ENCODE results near the gene IL25. TPM values are rescaled to one million over a fixed set of nuclear protein-coding genes. Genes with fewer than 3 reads are reported as not detected.
"Not testable (repeated sequence)": the region's sequence is repeated elsewhere in the genome, so short reads cannot be mapped to it uniquely, and the experiment has no call there.

IL25 gene
- total RNA-seq, 1 donor from 2014 or later = not detected

DNA sequence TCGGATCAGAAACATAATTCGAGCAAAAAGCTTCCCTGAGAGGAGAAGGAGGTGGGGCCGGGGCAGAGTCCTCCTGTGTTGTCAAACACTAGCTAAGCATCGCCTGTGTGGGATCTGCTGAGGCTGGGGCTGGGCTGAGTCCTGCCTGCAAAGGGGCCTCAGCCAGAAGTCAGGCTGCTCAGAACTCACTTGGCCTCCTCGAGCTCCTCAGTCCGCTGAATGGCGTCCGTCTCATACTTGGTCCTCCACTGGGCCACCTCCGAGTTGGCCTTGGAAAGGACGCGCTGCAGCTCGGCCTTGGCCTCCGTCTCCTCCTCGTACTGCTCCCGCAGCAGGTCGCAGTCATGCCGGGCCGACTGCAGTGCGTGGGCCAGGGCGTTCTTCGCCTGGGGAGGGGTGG is 45.4 kb downstream of the IL25 start:
- Mint-ChIP-seq H3K4me1 (peaks cover 4% of the 10 kb centered on the region), H3K27ac (ENCODE audit: unreplicated experiment) (peak overlapping the region; percentile 62), H3K9me3 (no peaks in the 10 kb centered on the region), H3K27me3 (ENCODE audit: low read depth) (no peaks in the 10 kb centered on the region), H3K36me3 (ENCODE audit: low read depth) (no peaks in the 10 kb centered on the region), H3K4me3 (no peak overlapping the region)
- TF ChIP-seq, protein P1, sequence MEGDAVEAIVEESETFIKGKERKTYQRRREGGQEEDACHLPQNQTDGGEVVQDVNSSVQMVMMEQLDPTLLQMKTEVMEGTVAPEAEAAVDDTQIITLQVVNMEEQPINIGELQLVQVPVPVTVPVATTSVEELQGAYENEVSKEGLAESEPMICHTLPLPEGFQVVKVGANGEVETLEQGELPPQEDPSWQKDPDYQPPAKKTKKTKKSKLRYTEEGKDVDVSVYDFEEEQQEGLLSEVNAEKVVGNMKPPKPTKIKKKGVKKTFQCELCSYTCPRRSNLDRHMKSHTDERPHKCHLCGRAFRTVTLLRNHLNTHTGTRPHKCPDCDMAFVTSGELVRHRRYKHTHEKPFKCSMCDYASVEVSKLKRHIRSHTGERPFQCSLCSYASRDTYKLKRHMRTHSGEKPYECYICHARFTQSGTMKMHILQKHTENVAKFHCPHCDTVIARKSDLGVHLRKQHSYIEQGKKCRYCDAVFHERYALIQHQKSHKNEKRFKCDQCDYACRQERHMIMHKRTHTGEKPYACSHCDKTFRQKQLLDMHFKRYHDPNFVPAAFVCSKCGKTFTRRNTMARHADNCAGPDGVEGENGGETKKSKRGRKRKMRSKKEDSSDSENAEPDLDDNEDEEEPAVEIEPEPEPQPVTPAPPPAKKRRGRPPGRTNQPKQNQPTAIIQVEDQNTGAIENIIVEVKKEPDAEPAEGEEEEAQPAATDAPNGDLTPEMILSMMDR (conservative IDR thresholded peaks at IDR 0.05) = no peak
- no peak for DNase-seq (ENCODE audit: low read depth, low spot score)

DNA sequence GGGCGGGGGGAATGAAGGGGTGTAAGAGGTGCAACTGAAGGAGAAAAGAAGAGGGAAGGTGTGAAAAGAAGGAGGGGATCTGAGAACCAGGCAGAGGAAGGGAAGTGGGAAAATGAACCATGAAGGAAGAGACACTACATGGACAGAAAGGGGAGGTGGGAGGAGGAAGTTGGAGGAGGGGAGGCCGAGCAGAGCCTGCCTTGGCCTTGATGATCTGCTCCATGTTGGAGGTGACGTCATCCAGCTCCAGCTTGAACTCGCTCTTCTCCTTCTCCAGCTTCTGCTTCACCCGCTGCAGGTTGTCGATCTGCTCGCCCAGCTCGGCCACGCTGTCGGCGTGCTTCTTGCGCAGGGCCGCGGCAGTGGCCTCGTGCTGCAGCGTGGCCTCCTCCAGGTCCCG is 47.0 kb downstream of the IL25 start:
- H3K4me3 Mint-ChIP-seq; H3K36me3 Mint-ChIP-seq (ENCODE audit: low read depth); H3K27ac Mint-ChIP-seq (ENCODE audit: unreplicated experiment); H3K9me3 Mint-ChIP-seq; DNase-seq (ENCODE audit: low read depth, low spot score); H3K27me3 Mint-ChIP-seq (ENCODE audit: low read depth); H3K4me1 Mint-ChIP-seq: not testable (repeated sequence)

- Mint-ChIP-seq H3K27me3 (ENCODE audit: low read depth) (peaks cover 2% of the 10 kb centered on the region), H3K9me3 (no peaks in the 10 kb centered on the region), H3K27ac (ENCODE audit: unreplicated experiment) (no peak overlapping the region), H3K4me3 (no peak overlapping the region), H3K36me3 (ENCODE audit: low read depth) (no peaks in the 10 kb centered on the region), H3K4me1 (peaks cover 4% of the 10 kb centered on the region)
- DNase-seq (ENCODE audit: low read depth, low spot score) = no peak
- TF ChIP-seq, protein P1 (conservative IDR thresholded peaks at IDR 0.05) = no peak
These were observed 49.0 kb downstream of the IL25 start for GRCh38 chr14:23421594-23421993.

DNA sequence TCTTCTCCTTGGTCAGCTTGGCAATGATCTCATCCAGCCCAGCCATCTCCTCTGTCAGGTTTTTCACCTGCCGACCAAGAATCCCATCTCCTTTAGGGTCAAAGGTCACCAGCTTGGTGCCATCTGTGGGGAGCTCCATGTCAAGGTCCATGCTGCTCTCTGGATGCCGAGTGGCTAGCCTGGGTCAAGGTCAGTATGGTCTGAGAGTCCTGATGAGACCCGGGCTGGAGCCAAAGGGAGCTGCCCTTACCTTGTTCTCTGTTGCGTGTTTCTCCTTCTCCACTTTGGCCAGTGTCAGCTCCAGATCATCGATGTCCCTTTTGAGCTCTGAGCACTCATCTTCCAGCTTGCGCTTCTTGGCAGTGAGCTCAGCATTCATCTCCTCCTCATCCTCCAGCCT is 51.0 kb downstream of the IL25 start:
- TF ChIP-seq, protein P1 (conservative IDR thresholded peaks at IDR 0.05) = no peak
- H3K27ac Mint-ChIP-seq (ENCODE audit: unreplicated experiment) = no peak overlapping the region
- peaks cover 4% of the 10 kb centered on the region for H3K4me1 Mint-ChIP-seq

GRCh38 chr14:23425169-23425568 is 52.6 kb downstream of the IL25 start:
- TF ChIP-seq, protein P1 (conservative IDR thresholded peaks at IDR 0.05) = no peak
- H3K4me3 Mint-ChIP-seq = no peak overlapping the region
- no peak overlapping the region for H3K27ac Mint-ChIP-seq (ENCODE audit: unreplicated experiment)
- H3K27me3 Mint-ChIP-seq (ENCODE audit: low read depth) = peaks cover 2% of the 10 kb centered on the region
- no peaks in the 10 kb centered on the region for H3K36me3 Mint-ChIP-seq (ENCODE audit: low read depth)
- no peak for DNase-seq (ENCODE audit: low read depth, low spot score)
- H3K9me3 Mint-ChIP-seq = no peaks in the 10 kb centered on the region
- peaks cover 3% of the 10 kb centered on the region for H3K4me1 Mint-ChIP-seq

More for the DNA sequence above, 51.0 kb downstream of the IL25 start:
- DNase-seq (ENCODE audit: low read depth, low spot score) = no peak
- Mint-ChIP-seq H3K36me3 (ENCODE audit: low read depth) (no peaks in the 10 kb centered on the region), H3K27me3 (ENCODE audit: low read depth) (peaks cover 2% of the 10 kb centered on the region), H3K4me3 (no peak overlapping the region), H3K9me3 (no peaks in the 10 kb centered on the region)

DNA sequence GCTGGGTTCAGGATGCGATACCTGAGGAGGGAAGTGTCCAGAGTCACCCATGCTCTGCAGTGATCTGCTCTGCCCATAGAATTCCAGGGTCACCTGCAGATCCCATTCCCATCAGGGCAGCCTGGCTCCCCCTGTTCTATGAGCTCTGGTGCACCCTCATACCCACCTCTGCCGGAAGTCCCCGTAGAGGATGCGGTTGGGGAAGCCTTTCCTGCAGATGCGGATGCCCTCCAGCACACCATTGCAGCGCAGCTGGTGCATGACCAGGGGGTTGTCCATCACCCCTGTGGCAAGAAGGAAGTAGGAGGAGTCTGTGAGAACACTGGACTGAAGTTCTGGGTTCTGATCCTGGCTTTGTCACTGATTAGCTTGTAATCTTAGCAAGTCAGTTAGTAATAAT is 53.2 kb downstream of the IL25 start:
- H3K4me1 Mint-ChIP-seq = not testable (repeated sequence)

More for the DNA sequence above, 53.2 kb downstream of the IL25 start:
- H3K27me3 Mint-ChIP-seq (ENCODE audit: low read depth); DNase-seq (ENCODE audit: low read depth, low spot score); H3K4me3 Mint-ChIP-seq; H3K9me3 Mint-ChIP-seq; H3K36me3 Mint-ChIP-seq (ENCODE audit: low read depth); H3K27ac Mint-ChIP-seq (ENCODE audit: unreplicated experiment): not testable (repeated sequence)

Small RNA genes within 50 kb of the gene (microRNA-seq; reads per million reads assigned to microRNA genes)
- gene MIR208A = not detected
- gene MIR208B = 1.8 reads per million

Other genes with a start within 250 kb of the IL25 start
- gene SLC7A8, start 189.1 kb upstream of the IL25 start, total RNA-seq = 6.6 and 9.4 TPM in 2 replicates
- not detected in 2 replicates for gene RNF212B, start 134.9 kb upstream of the IL25 start, total RNA-seq
- gene HOMEZ, start 86.7 kb upstream of the IL25 start, total RNA-seq = 14.8 and 17.2 TPM in 2 replicates
- gene PPP1R3E, start 70.0 kb upstream of the IL25 start, total RNA-seq = 13.6 and 15.0 TPM in 2 replicates
- 21.9 and 24.8 TPM in 2 replicates for gene BCL2L2, start 66.0 kb upstream of the IL25 start, total RNA-seq
- gene PABPN1, start 51.4 kb upstream of the IL25 start, total RNA-seq = 375 and 379 TPM in 2 replicates
- 39.4 and 42.4 TPM in 2 replicates for gene SLC22A17, start 19.9 kb upstream of the IL25 start, total RNA-seq
- gene EFS, start 7.6 kb upstream of the IL25 start, total RNA-seq = 100 and 104 TPM in 2 replicates
- gene CMTM5, start 4.2 kb downstream of the IL25 start, total RNA-seq = 2.0 and 3.1 TPM in 2 replicates
- not detected in 2 replicates for gene MYH6, start 35.5 kb downstream of the IL25 start, total RNA-seq
- gene MYH7, start 62.9 kb downstream of the IL25 start, total RNA-seq = 0.05 TPM in 1 of 2 replicates, not detected in the other
- 53.3 and 54.7 TPM in 2 replicates for gene NGDN, start 96.9 kb downstream of the IL25 start, total RNA-seq
- 9.9 and 11.0 TPM in 2 replicates for gene ZFHX2, start 179.0 kb downstream of the IL25 start, total RNA-seq
- 19.4 and 19.6 TPM in 2 replicates for gene THTPA, start 183.5 kb downstream of the IL25 start, total RNA-seq
- gene AP1G2, start 195.0 kb downstream of the IL25 start, total RNA-seq = 42.3 and 53.2 TPM in 2 replicates
- gene JPH4, start 206.0 kb downstream of the IL25 start, total RNA-seq = 1.3 and 1.4 TPM in 2 replicates